HEK293T (cell line): ENCODE data around the gene MAPK1IP1L.

Experiments used
- BHLHE40 ChIP-seq: fragments of 450-650 bp; IDR thresholded peaks from 2 replicates; pipeline ENCODE4 v1.6.1; 2016; ENCODE audit warnings: mild to moderate bottlenecking, moderate library complexity, borderline replicate concordance
- CTBP1 ChIP-seq: fragments of 450-650 bp; IDR thresholded peaks from 2 replicates; pipeline ENCODE4 v1.6.1; 2016; ENCODE audit warnings: borderline replicate concordance
- FOXA1 ChIP-seq: fragments of 450-650 bp; IDR thresholded peaks from 2 replicates; pipeline ENCODE4 v1.6.1; 2016; ENCODE audit warnings: mild to moderate bottlenecking
- FOXK2 ChIP-seq: fragments of 450-650 bp; IDR thresholded peaks from 2 replicates; pipeline ENCODE4 v1.6.1; 2016; ENCODE audit warnings: mild to moderate bottlenecking
- SP1 ChIP-seq: fragments of 450-650 bp; IDR thresholded peaks from 2 replicates; pipeline ENCODE4 v1.6.1; 2017
- TARDBP ChIP-seq: fragments of 450-650 bp; IDR thresholded peaks from 2 replicates; pipeline ENCODE4 v1.6.1; 2016

DNA sequence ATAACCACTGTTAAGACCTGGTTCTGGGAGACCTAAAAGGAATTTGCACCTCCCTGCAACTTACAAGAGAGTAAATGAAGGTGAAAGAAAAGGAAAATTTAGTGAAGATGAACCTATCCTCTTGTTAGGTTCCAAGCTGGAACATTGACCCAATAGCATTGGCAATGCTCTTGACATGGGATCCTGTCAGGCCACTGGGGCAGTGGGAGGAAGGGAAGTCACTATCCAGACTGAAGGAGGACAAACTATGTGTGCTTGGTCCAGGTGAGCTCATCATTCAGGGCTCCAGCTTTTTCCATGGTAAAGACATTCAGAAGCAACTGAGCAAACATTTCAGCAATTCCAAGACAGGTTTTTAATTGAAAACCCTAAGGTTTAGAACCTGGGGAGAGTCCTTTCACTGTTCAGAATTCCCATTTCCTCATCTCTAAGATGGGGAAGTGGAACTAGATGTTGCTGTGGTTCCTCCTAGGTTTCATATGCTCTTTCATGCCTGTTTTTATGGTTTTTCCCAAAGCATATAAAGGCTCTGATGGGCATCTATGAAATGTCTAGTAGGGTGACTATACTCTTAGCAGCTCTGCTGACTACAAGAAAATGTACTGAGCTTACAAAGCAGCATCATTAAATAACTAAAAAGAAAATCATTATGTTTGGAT is 33.1 kb downstream of the MAPK1IP1L start:
- TF ChIP-seq TARDBP (no peak), CTBP1 (no peak), SP1 (no peak), BHLHE40 (no peak), FOXA1 (no peak), FOXK2 (no peak)
